BE2C (cell line): ENCODE data around the gene PRKCH.
A peak's percentile ranks its signal among the peaks of the same experiment; 100 is the strongest.

Experiments used
- DNase-seq: peaks from one replicate; pipeline ENCODE4 v3.0.0-alpha.2; 2020
- H3K27me3 ChIP-seq: fragments of 250-450 bp; sonication (Bioruptor Pico); 2 replicates; pipeline ENCODE4 v1.5.1; 2020; ENCODE audit warnings: mild to moderate bottlenecking
- H3K36me3 ChIP-seq: fragments of 250-450 bp; sonication (Bioruptor Pico); 2 replicates; pipeline ENCODE4 v1.5.1; 2020; ENCODE audit warnings: mild to moderate bottlenecking
- H3K4me1 ChIP-seq: fragments of 250-450 bp; sonication (Bioruptor Pico); 2 replicates; pipeline ENCODE4 v1.5.1; 2020
- H3K4me3 ChIP-seq: 2 replicates; pipeline ENCODE4 v1.5.1; 2011; ENCODE audit warnings: low read depth, low read length
- H3K9me3 ChIP-seq: fragments of 250-450 bp; sonication (Bioruptor Pico); 2 replicates; pipeline ENCODE4 v1.5.1; 2020
- CTCF ChIP-seq: IDR thresholded peaks from 2 replicates; pipeline ENCODE4 v1.5.1; 2012; ENCODE audit warnings: mild to moderate bottlenecking, low read depth, low read length

PRKCH gene

GRCh38 chr14:61451891-61452400 is 130.6 kb downstream of the PRKCH start:
- no peaks in the 10 kb centered on the region for H3K9me3 ChIP-seq
- TF ChIP-seq CTCF: no peak
- H3K4me3 ChIP-seq: no peak overlapping the region
- no peaks in the 10 kb centered on the region for H3K4me1 ChIP-seq
- peaks cover 19% of the 10 kb centered on the region for H3K27me3 ChIP-seq
- no peaks in the 10 kb centered on the region for H3K36me3 ChIP-seq
- no peak for DNase-seq

- peaks cover 14% of the 10 kb centered on the region for H3K27me3 ChIP-seq
- H3K36me3 ChIP-seq: no peaks in the 10 kb centered on the region
- no peak overlapping the region for H3K4me3 ChIP-seq
- no peak for TF ChIP-seq CTCF
- no peaks in the 10 kb centered on the region for H3K4me1 ChIP-seq
- no peaks in the 10 kb centered on the region for H3K9me3 ChIP-seq
- DNase-seq: no peak
These were observed 131.1 kb downstream of the PRKCH start for GRCh38 chr14:61452452-61452851.

GRCh38 chr14:61453103-61453767 is 131.9 kb downstream of the PRKCH start:
- Histone ChIP-seq H3K4me3 (no peak overlapping the region), H3K4me1 (no peaks in the 10 kb centered on the region), H3K36me3 (no peaks in the 10 kb centered on the region), H3K9me3 (no peaks in the 10 kb centered on the region), H3K27me3 (peaks cover 7% of the 10 kb centered on the region)
- no peak for DNase-seq
- no peak for TF ChIP-seq CTCF

GRCh38 chr14:61454545-61454944 is 133.2 kb downstream of the PRKCH start:
- H3K27me3 ChIP-seq: peaks cover 4% of the 10 kb centered on the region
- no peaks in the 10 kb centered on the region for H3K36me3 ChIP-seq
- no peaks in the 10 kb centered on the region for H3K9me3 ChIP-seq
- no peak overlapping the region for H3K4me3 ChIP-seq
- no peak for TF ChIP-seq CTCF
- DNase-seq: no peak
- no peaks in the 10 kb centered on the region for H3K4me1 ChIP-seq

- Histone ChIP-seq H3K4me1 (no peaks in the 10 kb centered on the region), H3K9me3 (no peaks in the 10 kb centered on the region), H3K36me3 (no peaks in the 10 kb centered on the region), H3K4me3 (no peak overlapping the region), H3K27me3 (no peaks in the 10 kb centered on the region; the same call in 1 of the 2 replicates)
- TF ChIP-seq CTCF: no peak
- no peak for DNase-seq
These were observed 134.0 kb downstream of the PRKCH start for GRCh38 chr14:61455351-61455750.

GRCh38 chr14:61456720-61457119 is 135.3 kb downstream of the PRKCH start:
- peak; percentile 97 for TF ChIP-seq CTCF
- Histone ChIP-seq H3K36me3 (no peaks in the 10 kb centered on the region), H3K4me1 (peaks cover 8% of the 10 kb centered on the region), H3K27me3 (no peaks in the 10 kb centered on the region), H3K4me3 (peak overlapping the region; percentile 32; the same call in 1 of the 2 replicates), H3K9me3 (no peaks in the 10 kb centered on the region)
- DNase-seq: peak; percentile 91
